Erythroblast (primary cell): ENCODE measurements around the gene ABHD11.

ENCODE experiments used
- GATA1 ChIP-seq: IDR thresholded peaks from 2 replicates; pipeline ENCODE4 v1.6.1; 2011; ENCODE audit warnings: low read depth, mild to moderate bottlenecking, control low read depth, low read length, moderate library complexity
- POLR2A ChIP-seq: IDR thresholded peaks from 2 replicates; pipeline ENCODE4 v1.6.1; 2011; ENCODE audit warnings: mild to moderate bottlenecking, low read length

DNA sequence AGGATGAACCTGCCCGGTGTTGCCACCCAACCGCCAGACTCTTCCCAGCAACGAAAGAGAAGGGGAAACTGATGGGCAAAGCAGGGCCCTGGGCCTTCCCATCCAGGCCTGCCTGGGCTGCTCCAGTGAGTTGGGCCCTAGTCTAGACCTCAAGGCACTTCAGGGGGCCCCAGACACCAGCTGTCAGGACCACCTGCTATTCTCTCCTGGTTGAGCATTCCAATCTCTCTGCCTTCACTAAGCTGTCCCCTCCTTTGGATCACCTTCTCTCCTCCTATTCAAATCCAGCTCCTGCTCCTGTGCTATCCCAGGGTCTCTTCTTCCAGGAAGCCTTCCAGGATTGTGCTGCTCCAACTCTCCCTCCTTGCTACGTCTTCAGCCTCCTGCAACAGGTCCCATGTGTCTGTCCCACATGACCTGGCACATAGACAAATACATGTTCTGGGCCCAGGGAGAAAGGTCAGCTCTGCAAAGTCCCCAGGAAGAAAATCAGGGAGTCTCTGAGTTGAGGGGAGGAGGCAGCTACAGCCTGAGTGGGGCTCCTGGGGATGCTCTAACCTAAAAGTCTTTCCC, 22.2 kb downstream of the ABHD11 start:
- TF ChIP-seq POLR2A (no peak), GATA1 (no peak)
